Cardiac muscle cell (in vitro differentiated cells and primary cell): ENCODE measurements around the gene UBE2M. TPM values are rescaled to one million over a fixed set of nuclear protein-coding genes. Genes with fewer than 3 reads are reported as not detected.
A peak's percentile ranks its signal among the peaks of the same experiment; 100 is the strongest.

Experiments
- DNase-seq, 2 donors: peaks; one replicate each; pipeline versions ENCODE4 v3.0.0 to v3.0.0-alpha.2; 2010 to 2017; ENCODE audit warnings: low read depth in 1 of 2, low spot score in 1 of 2
- H3K27ac ChIP-seq: fragments of 200-600 bp; sonication (generic); 2 replicates; pipeline ENCODE4 v1.5.1; 2016
- H3K27me3 ChIP-seq: fragments of 200-600 bp; sonication (generic); 2 replicates; pipeline ENCODE4 v1.6.0; 2016; ENCODE audit warnings: control low read depth
- H3K36me3 ChIP-seq: fragments of 200-600 bp; sonication (generic); 2 replicates; pipeline ENCODE4 v1.5.1; 2016; ENCODE audit warnings: control low read depth
- H3K4me1 ChIP-seq: fragments of 200-600 bp; sonication (generic); 2 replicates; pipeline ENCODE4 v1.8.1; 2017; ENCODE audit warnings: low read depth, mild to moderate bottlenecking, mixed run types
- H3K4me3 ChIP-seq: fragments of 200-600 bp; sonication (generic); 2 replicates; pipeline ENCODE4 v1.5.1; 2016; ENCODE audit warnings: mild to moderate bottlenecking
- H3K9me3 ChIP-seq: fragments of 200-600 bp; sonication (generic); 2 replicates; pipeline ENCODE4 v1.5.1; 2017; ENCODE audit warnings: low read depth, mild to moderate bottlenecking, control low read depth
- CTCF ChIP-seq: IDR thresholded peaks from 2 replicates; pipeline ENCODE4 v1.5.1; 2012; ENCODE audit warnings: low read depth, mild to moderate bottlenecking, low read length
- polyA plus RNA-seq: library from polyadenylated mRNA; unstranded; fragments of >200 nt; fragmentation: Nextera tagmentation; extraction: Ambion mirVana; gene quantifications from 2 replicates; pipeline ENCODE4 v1.2.1, GENCODE V29; 2016
- total RNA-seq: library from RNA; depleted of rRNA; stranded (reverse); fragments of >200 nt; gene quantifications from 2 replicates; pipeline ENCODE4 v1.2.3, GENCODE V29; 2016

Gene UBE2M
- total and polyA plus RNA-seq, 2 experiments from 2014 or later, result 70.8 to 177 TPM

- H3K27me3 ChIP-seq, result no peaks in the 10 kb centered on the region
- H3K4me3 ChIP-seq, result no peak overlapping the region
- H3K4me1 ChIP-seq, result peaks cover 7% of the 10 kb centered on the region
- no peak for TF ChIP-seq CTCF
- no peak for DNase-seq
- peaks cover 4% of the 10 kb centered on the region for H3K36me3 ChIP-seq
- H3K27ac ChIP-seq, result peak overlapping the region; percentile 63
- no peaks in the 10 kb centered on the region for H3K9me3 ChIP-seq
Observed at GRCh38 chr19:58584498-58585441, 26.4 kb upstream of the UBE2M start.

GRCh38 chr19:58582985-58583384 lies 24.6 kb upstream of the UBE2M start:
- Histone ChIP-seq H3K27me3 (no peaks in the 10 kb centered on the region), H3K27ac (no peak overlapping the region), H3K9me3 (no peaks in the 10 kb centered on the region), H3K4me3 (no peak overlapping the region), H3K4me1 (peaks cover 7% of the 10 kb centered on the region), H3K36me3 (peaks cover 4% of the 10 kb centered on the region)
- no peak for DNase-seq
- no peak for TF ChIP-seq CTCF

- peak; percentile 90 to 94 for DNase-seq
- Histone ChIP-seq H3K27me3 (no peaks in the 10 kb centered on the region), H3K9me3 (no peaks in the 10 kb centered on the region), H3K36me3 (peaks cover 4% of the 10 kb centered on the region), H3K4me1 (peaks cover 7% of the 10 kb centered on the region), H3K4me3 (no peak overlapping the region), H3K27ac (peak overlapping the region; percentile 94)
- peak; percentile 98 for TF ChIP-seq CTCF
Observed at GRCh38 chr19:58581227-58582141, 23.1 kb upstream of the UBE2M start.

GRCh38 chr19:58579473-58580142 lies 21.2 kb upstream of the UBE2M start:
- Histone ChIP-seq H3K36me3 (peaks cover 4% of the 10 kb centered on the region), H3K27ac (peak overlapping the region; percentile 94), H3K27me3 (no peaks in the 10 kb centered on the region), H3K4me3 (no peak overlapping the region), H3K4me1 (peaks cover 6% of the 10 kb centered on the region), H3K9me3 (no peaks in the 10 kb centered on the region)
- TF ChIP-seq CTCF, result no peak
- no peak for DNase-seq
